Heart right ventricle (tissue), 16 donors: ENCODE results near the gene CC2D1A. TPM values are rescaled to one million over a fixed set of nuclear protein-coding genes. Genes with fewer than 3 reads are reported as not detected.

Source experiments
- ATAC-seq, 8 donors: fragments of 200-7000 bp; cut with Tn5 transposase; one replicate each; pipeline ENCODE4 v1.9.1; 2020; ENCODE audit warnings: mild to moderate bottlenecking in 8 of 8, moderate library complexity in 8 of 8, moderate number of reproducible peaks in 1 of 8
- DNase-seq, 2 donors: peaks; one replicate each; pipeline ENCODE4 v3.0.0-alpha.2; 2020
- H3K27ac ChIP-seq, 10 donors: fragments of 200-600 bp; sonication (generic) in 2 of 10; one replicate each; pipeline versions ENCODE4 v1.5.0 to v1.8.0; 2020 to 2022; ENCODE audit warnings: mild to moderate bottlenecking in 3 of 10
- H3K27me3 ChIP-seq, 7 donors: fragments of 200-600 bp; one replicate each; pipeline ENCODE4 v1.8.0; 2021 to 2022; ENCODE audit warnings: mild to moderate bottlenecking in 2 of 7
- H3K36me3 ChIP-seq, 9 donors: fragments of 200-600 bp; sonication (generic) in 1 of 9; one replicate each; pipeline versions ENCODE4 v1.5.0 to v1.8.0; 2020 to 2022; ENCODE audit warnings: mild to moderate bottlenecking in 2 of 9
- H3K4me1 ChIP-seq, 9 donors: fragments of 200-600 bp; sonication (generic) in 1 of 9; one replicate each; pipeline versions ENCODE4 v1.5.0 to v1.8.0; 2020 to 2022; ENCODE audit warnings: mild to moderate bottlenecking in 4 of 9
- H3K4me3 ChIP-seq, 10 donors: fragments of 200-600 bp; sonication (generic) in 2 of 10; one replicate each; pipeline versions ENCODE4 v1.5.0 to v1.8.0; 2020 to 2022; ENCODE audit warnings: mild to moderate bottlenecking in 7 of 10, moderate library complexity in 2 of 10
- H3K9me3 ChIP-seq, 11 donors: fragments of 200-600 bp in 10 of 11; sonication (generic) in 2 of 11; one replicate each; pipeline versions ENCODE4 v1.5.0 to v1.8.0; 2013 to 2022; ENCODE audit warnings: mild to moderate bottlenecking in 2 of 11, control low read depth in 1 of 11, moderate library complexity in 1 of 11
- CTCF ChIP-seq, 9 donors: fragments of 200-600 bp; sonication (generic) in 2 of 9; IDR thresholded peaks; one replicate each; pipeline versions ENCODE4 v1.5.0 to v1.8.0; 2021 to 2022; ENCODE audit warnings: antibody characterized with exemption in 9 of 9, mild to moderate bottlenecking in 5 of 9, moderate library complexity in 1 of 9
- WGBS, 2 donors: extraction: QIAGEN DNeasy Blood & Tissue Kit; methylation state at CpG; one replicate each; pipeline ENCODE4 v1.1.7; 2013; ENCODE audit warnings: inconsistent platforms in 1 of 2; 5-methylcytosine and 5-hydroxymethylcytosine counted together
- intact Hi-C, 10 donors: fragments of 100-400 bp; cut with DNase I; formaldehyde crosslinking; loops; one replicate each; pipeline versions ENCODE4 v1.11.1 to v1.14.2; 2022
- polyA plus RNA-seq, 2 donors: library from polyadenylated mRNA; stranded (reverse); fragments of 200-250 nt; gene quantifications; one replicate each; pipeline ENCODE4 v1.2.3, GENCODE V29; 2013
- total RNA-seq, 10 donors: library from RNA; stranded (reverse); fragmentation: NEBNext Ultra II Directional in 3 of 10; extraction: Animal tissue kit (Norgen Biotek cat#: 25700) in 3 of 10; gene quantifications; one replicate each; pipeline versions ENCODE4 v1.2.1 to v1.2.4, GENCODE V29; 2021 to 2023
- donor health status: Arrhythmogenic right ventricular cardiomyopathy.
- donor health status: ischemic (EF 13 %, LVEDD 7.1; RV severe dilation, severe dysfunction).
- donor health status: healthy with polysubstance abuse.
- donor health status: DM: no; HTN: yes; CAD: no.
- donor health status: DM: no; HTN: no; CAD: no.
- donor health status: ischemic (EF 25% LVEDD 6.9; RV normal size, moderate dysfunction).
- donor health status: ischemic (EF 25% LVEDD 5.7; RV mildly dilated, moderate dysfunction).
- donor health status: healthy.
- donor health status: DM: yes; HTN: yes; CAD: no.
- donor health status: Ischemic cardiomyopathy.
- donor health status: ischemic (EF 35%, LVEDD 5.7; RV mildly dilated, moderate dysfunction).
- donor health status: nonischemic (EF 11% LVEDD 7.7; RV severe dilation, severe dysfunction).
- donor health status: DM: yes; HTN: yes; CAD: no.
- donor health status: PGD.
- donor health status: ischemic (EF 29% LVEDD 5.4; RV normal size, mild dysfunction).
- donor health status: nonischemic (EF 23%, LVEDD 6.1; RV moderate dilation, normal function).

Gene CC2D1A
- total and polyA plus RNA-seq, 12 donors = 13.2 to 49.8 (median 19.0) TPM

- no peak overlapping the region for H3K27ac ChIP-seq
- ATAC-seq (no peak), DNase-seq (no peak)
- H3K27me3 ChIP-seq = peaks cover 0 to 9% (median 4%) of the 10 kb centered on the region in 7 donors
- H3K4me1 ChIP-seq = peaks cover 0 to 18% (median 6%) of the 10 kb centered on the region in 9 donors
- TF ChIP-seq CTCF (IDR thresholded peaks at IDR 0.05) = no peak
- peaks cover 0 to 54% (median 8%) of the 10 kb centered on the region in 9 donors for H3K36me3 ChIP-seq
- H3K4me3 ChIP-seq = no peak overlapping the region
- 88 to 90% methylated on average over 16 to 17 of the region's 17 CpGs for WGBS, 2 donors
- no peaks in the 10 kb centered on the region for H3K9me3 ChIP-seq
- intact Hi-C loops = no loop called here
Measured at GRCh38 chr19:13930402-13930801, 24.4 kb downstream of the CC2D1A start.

GRCh38 chr19:13931391-13932148 lies 25.6 kb downstream of the CC2D1A start:
- Histone ChIP-seq H3K36me3 (peaks cover 0 to 45% (median 6%) of the 10 kb centered on the region in 9 donors), H3K4me3 (no peak overlapping the region), H3K27me3 (peaks cover 0 to 18% (median 14%) of the 10 kb centered on the region in 7 donors), H3K9me3 (no peaks in the 10 kb centered on the region), H3K27ac (no peak overlapping the region), H3K4me1 (peaks cover 0 to 11% (median under 1%) of the 10 kb centered on the region in 9 donors)
- no peak for TF ChIP-seq CTCF (IDR thresholded peaks at IDR 0.05)
- WGBS, 2 donors = 85 to 87% methylated on average over 30 of the region's 30 CpGs
- intact Hi-C loops = no loop called here
- DNase-seq = no peak
- ATAC-seq = peak in 1 of 8 donors; percentile 12

GRCh38 chr19:13932149-13932637 lies 26.2 kb downstream of the CC2D1A start:
- TF ChIP-seq CTCF (IDR thresholded peaks at IDR 0.05) = no peak
- no peak for ATAC-seq
- peaks cover 0 to 38% (median 6%) of the 10 kb centered on the region in 9 donors for H3K36me3 ChIP-seq
- H3K27me3 ChIP-seq = peaks cover 0 to 18% (median 14%) of the 10 kb centered on the region in 7 donors
- DNase-seq = no peak
- intact Hi-C loops = no loop called here
- WGBS, 2 donors = 92 to 95% methylated on average over 6 of the region's 6 CpGs
- peaks cover 0 to 5% (median 0%) of the 10 kb centered on the region in 9 donors for H3K4me1 ChIP-seq
- no peaks in the 10 kb centered on the region for H3K9me3 ChIP-seq
- no peak overlapping the region for H3K27ac ChIP-seq
- H3K4me3 ChIP-seq = no peak overlapping the region

GRCh38 chr19:13932911-13933393 lies 27.0 kb downstream of the CC2D1A start:
- 89 to 90% methylated on average over 42 of the region's 42 CpGs for WGBS, 2 donors
- Histone ChIP-seq H3K4me1 (peaks cover 0 to 5% (median 0%) of the 10 kb centered on the region in 9 donors), H3K36me3 (peaks cover 0 to 31% (median 0%) of the 10 kb centered on the region in 9 donors), H3K27me3 (peaks cover 0 to 25% (median 18%) of the 10 kb centered on the region in 7 donors), H3K27ac (no peak overlapping the region), H3K9me3 (no peaks in the 10 kb centered on the region), H3K4me3 (no peak overlapping the region)
- DNase-seq = no peak
- peak in 1 of 8 donors; percentile 18 for ATAC-seq
- TF ChIP-seq CTCF (IDR thresholded peaks at IDR 0.05) = no peak
- intact Hi-C loops = no loop called here
